Type B pancreatic cell (in vitro differentiated cells): ENCODE measurements around the gene SIRT6. TPM values are rescaled to one million over a fixed set of nuclear protein-coding genes. Genes with fewer than 3 reads are reported as not detected.
"Not testable (repeated sequence)": the region's sequence is repeated elsewhere in the genome, so short reads cannot be mapped to it uniquely, and the experiment has no call there.

Source experiments
- DNase-seq: peaks from one replicate; pipeline ENCODE4 v3.0.0; 2021; ENCODE audit warnings: mixed read lengths; ENCODE audit not compliant: unreplicated experiment; ENCODE audit errors: extremely low spot score
- H3K27ac Mint-ChIP-seq: 2 replicates; pipeline ENCODE4 v1.8.0; 2021; ENCODE audit warnings: mild to moderate bottlenecking, mixed read lengths
- H3K27me3 Mint-ChIP-seq: 2 replicates; pipeline ENCODE4 v1.8.0; 2021; ENCODE audit warnings: mixed read lengths
- H3K36me3 Mint-ChIP-seq: 2 replicates; pipeline ENCODE4 v1.8.0; 2021; ENCODE audit warnings: mixed read lengths
- H3K4me1 Mint-ChIP-seq: one replicate; pipeline ENCODE4 v1.8.0; 2021; ENCODE audit warnings: mixed read lengths; ENCODE audit not compliant: unreplicated experiment
- H3K4me3 Mint-ChIP-seq: 2 replicates; pipeline ENCODE4 v1.8.0; 2021; ENCODE audit warnings: mild to moderate bottlenecking, mixed read lengths
- H3K9me3 Mint-ChIP-seq: 2 replicates; pipeline ENCODE4 v1.8.0; 2021; ENCODE audit warnings: mixed read lengths
- total RNA-seq: library from RNA; stranded (reverse); gene quantifications from 2 replicates; pipeline ENCODE4 v1.2.1, GENCODE V29; 2021; ENCODE audit warnings: low replicate concordance
- TF ChIP-seq, protein P1 (sequence below): fragments of 200-600 bp; sonication (generic); conservative IDR thresholded peaks from 2 replicates; pipeline ENCODE4 v1.5.0; 2021; ENCODE audit warnings: antibody characterized with exemption, mild to moderate bottlenecking

Gene SIRT6
- total RNA-seq, 1 donor from 2014 or later, result 29.2 TPM

DNA sequence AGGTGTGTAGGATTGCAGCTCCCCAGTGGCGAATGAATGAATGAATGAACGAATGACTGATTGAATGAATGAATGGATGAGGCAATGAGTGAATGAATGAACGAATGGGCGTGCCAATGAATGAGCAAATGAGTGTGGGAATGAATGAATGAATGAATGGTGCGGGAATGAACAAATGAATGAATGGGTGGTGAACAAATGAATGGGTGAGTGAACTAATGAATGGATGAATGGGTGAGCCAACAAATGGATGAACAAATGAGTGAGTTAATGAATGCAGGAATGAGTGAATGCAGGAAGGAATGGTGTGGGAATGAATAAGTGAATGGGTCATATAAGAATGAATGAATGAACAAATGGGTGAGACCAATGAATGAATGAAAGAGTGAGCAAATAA lies 14.9 kb upstream of the SIRT6 start:
- Mint-ChIP-seq H3K9me3 (peaks cover 5% of the 10 kb centered on the region), H3K27me3 (peaks cover 81% of the 10 kb centered on the region), H3K4me1 (peaks cover 4% of the 10 kb centered on the region), H3K4me3 (peak overlapping the region; percentile 59), H3K27ac (no peak overlapping the region), H3K36me3 (peaks cover 8% of the 10 kb centered on the region)
- TF ChIP-seq, protein P1, sequence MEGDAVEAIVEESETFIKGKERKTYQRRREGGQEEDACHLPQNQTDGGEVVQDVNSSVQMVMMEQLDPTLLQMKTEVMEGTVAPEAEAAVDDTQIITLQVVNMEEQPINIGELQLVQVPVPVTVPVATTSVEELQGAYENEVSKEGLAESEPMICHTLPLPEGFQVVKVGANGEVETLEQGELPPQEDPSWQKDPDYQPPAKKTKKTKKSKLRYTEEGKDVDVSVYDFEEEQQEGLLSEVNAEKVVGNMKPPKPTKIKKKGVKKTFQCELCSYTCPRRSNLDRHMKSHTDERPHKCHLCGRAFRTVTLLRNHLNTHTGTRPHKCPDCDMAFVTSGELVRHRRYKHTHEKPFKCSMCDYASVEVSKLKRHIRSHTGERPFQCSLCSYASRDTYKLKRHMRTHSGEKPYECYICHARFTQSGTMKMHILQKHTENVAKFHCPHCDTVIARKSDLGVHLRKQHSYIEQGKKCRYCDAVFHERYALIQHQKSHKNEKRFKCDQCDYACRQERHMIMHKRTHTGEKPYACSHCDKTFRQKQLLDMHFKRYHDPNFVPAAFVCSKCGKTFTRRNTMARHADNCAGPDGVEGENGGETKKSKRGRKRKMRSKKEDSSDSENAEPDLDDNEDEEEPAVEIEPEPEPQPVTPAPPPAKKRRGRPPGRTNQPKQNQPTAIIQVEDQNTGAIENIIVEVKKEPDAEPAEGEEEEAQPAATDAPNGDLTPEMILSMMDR, result no peak
- no peak for DNase-seq

DNA sequence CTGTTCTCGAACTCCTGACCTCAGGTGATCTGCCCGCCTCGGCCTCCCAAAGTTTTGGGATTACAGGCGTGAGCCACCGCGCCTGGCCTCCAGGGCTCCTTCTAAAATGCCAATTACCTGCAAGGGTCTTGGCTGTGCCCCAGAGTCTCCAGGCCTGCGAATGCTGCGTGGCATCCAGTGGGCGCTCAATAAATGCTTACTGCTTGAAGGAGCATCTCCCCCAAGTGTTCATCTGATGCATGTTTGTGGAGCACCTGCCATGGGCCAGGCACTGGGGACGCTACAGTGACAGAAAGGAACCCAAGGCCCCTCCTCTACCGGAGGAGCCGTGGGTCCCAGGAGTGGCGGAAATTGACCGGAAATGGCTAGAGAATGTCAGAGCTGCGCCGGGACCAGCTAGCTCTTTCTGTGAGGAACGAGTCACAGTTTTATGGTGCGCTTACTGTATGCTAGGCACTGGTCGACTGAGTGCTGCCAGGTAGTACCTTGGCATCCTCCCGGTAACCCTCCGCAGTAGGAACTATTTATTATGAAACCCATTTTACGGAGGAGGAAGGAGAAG lies 14.3 kb upstream of the SIRT6 start:
- H3K27me3 Mint-ChIP-seq, result peaks cover 75% of the 10 kb centered on the region
- TF ChIP-seq, protein P1, result no peak
- no peak overlapping the region for H3K27ac Mint-ChIP-seq
- no peak for DNase-seq
- peak overlapping the region; percentile 59 for H3K4me3 Mint-ChIP-seq
- peaks cover 5% of the 10 kb centered on the region for H3K9me3 Mint-ChIP-seq
- H3K4me1 Mint-ChIP-seq, result peaks cover 4% of the 10 kb centered on the region
- H3K36me3 Mint-ChIP-seq, result peaks cover 8% of the 10 kb centered on the region

DNA sequence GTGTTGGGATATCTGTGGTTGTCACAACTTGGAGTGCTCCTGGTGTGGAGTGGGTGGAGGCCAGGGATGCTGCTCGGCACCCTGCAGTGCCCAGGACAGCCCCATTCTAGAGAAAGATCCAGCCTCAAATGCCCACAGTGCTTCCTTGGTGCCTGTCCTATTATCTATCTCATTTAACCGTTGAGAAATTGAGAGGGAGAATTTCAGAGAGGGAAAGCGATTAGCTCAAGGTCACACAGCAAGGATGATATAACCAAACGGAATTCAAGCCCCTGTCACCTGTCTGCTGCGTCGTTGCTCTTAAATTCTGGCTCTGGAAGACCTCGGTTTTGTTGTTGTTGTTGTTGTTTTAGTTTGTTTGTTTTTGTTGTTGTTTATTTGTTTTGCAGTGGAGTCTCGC lies 13.6 kb upstream of the SIRT6 start:
- TF ChIP-seq, protein P1, result no peak
- Mint-ChIP-seq H3K9me3 (peaks cover 5% of the 10 kb centered on the region), H3K27ac (no peak overlapping the region), H3K4me1 (peaks cover 4% of the 10 kb centered on the region), H3K27me3 (peaks cover 69% of the 10 kb centered on the region), H3K36me3 (peaks cover 8% of the 10 kb centered on the region), H3K4me3 (no peak overlapping the region)
- no peak for DNase-seq

DNA sequence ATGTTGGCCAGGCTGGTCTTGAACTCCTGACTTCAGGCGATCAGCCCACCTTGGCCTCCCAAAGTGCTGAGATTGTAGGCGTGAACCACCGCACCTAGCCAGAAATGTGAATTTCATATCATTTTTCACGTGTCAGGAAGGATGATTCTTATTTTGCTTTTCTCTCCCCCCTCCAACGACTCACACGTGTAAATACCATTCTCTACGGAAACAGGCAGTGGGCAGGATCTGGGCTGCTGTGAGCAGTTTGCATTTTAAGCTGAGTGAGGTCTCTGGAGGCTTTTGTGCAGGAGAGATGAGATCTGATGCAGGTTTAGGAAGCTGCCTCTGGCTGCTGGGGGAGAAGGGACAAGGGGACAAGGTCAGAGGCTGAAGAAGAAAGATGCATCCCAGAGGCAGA lies 12.0 kb upstream of the SIRT6 start:
- DNase-seq, result no peak
- no peak overlapping the region for H3K27ac Mint-ChIP-seq
- peaks cover 55% of the 10 kb centered on the region for H3K27me3 Mint-ChIP-seq
- H3K4me1 Mint-ChIP-seq, result peaks cover 4% of the 10 kb centered on the region
- H3K36me3 Mint-ChIP-seq, result peaks cover 8% of the 10 kb centered on the region
- no peak overlapping the region for H3K4me3 Mint-ChIP-seq
- H3K9me3 Mint-ChIP-seq, result no peaks in the 10 kb centered on the region
- TF ChIP-seq, protein P1, result no peak

DNA sequence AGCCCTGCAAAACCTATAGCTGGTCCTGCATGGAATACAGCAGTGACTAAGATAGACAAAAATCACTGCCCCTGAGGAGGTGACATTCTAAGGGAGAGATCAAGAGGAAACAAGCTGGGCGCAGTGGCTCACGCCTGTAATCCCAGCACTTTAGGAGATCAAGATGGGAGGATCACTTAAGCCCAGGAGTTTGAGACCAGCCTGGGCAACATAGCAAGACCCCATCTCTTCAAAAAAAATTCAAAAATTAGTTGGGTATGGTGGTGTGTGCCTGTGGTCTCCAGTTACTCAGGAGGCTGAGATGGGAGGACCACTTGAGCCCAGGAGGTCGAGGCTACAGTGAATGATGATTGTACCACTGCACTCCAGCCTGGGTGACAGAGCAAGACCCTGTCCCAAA lies 10.2 kb upstream of the SIRT6 start:
- H3K4me1 Mint-ChIP-seq, DNase-seq, H3K36me3 Mint-ChIP-seq, H3K9me3 Mint-ChIP-seq, H3K27ac Mint-ChIP-seq, H3K4me3 Mint-ChIP-seq: not testable (repeated sequence)
- H3K27me3 Mint-ChIP-seq, result peaks cover 41% of the 10 kb centered on the region

DNA sequence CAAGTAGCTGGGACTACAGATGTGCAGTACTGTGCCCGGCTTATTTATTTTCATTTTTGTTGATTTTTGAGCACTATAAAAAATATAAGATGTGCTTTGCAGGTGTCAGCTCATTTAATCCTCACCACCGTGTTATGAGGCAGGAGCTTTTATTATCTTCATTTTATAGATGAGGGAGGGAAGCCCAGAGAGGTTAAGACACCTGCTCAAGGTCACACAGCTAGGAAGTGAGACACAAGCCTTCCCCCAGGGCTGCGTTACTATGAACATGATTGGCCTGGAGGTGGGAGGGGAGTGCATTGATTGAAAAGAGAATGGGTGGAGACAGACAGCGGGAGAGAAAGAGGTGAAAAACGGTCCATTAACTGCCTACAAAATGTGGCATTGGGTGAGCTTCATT lies 7.3 kb upstream of the SIRT6 start:
- TF ChIP-seq, protein P1, result no peak
- Mint-ChIP-seq H3K27me3 (peaks cover 19% of the 10 kb centered on the region), H3K36me3 (no peaks in the 10 kb centered on the region), H3K27ac (no peak overlapping the region), H3K4me3 (no peak overlapping the region), H3K9me3 (no peaks in the 10 kb centered on the region), H3K4me1 (peaks cover 4% of the 10 kb centered on the region)
- DNase-seq, result no peak
